Vagina (tissue), 2 donors: ENCODE data around the gene MAGEB5. TPM values are rescaled to one million over a fixed set of nuclear protein-coding genes. Genes with fewer than 3 reads are reported as not detected.
"Not testable (repeated sequence)": the region's sequence is repeated elsewhere in the genome, so short reads cannot be mapped to it uniquely, and the experiment has no call there.

Source experiments
- DNase-seq, 2 donors: peaks; one replicate each; pipeline ENCODE4 v3.0.0-alpha.2; 2017; ENCODE audit errors: extremely low spot score in 2 of 2
- H3K27ac ChIP-seq: fragments of 200-600 bp; sonication (generic); one replicate; pipeline ENCODE4 v1.5.1; 2019
- H3K27me3 ChIP-seq: fragments of 200-600 bp; sonication (generic); one replicate; pipeline ENCODE4 v1.5.1; 2019
- H3K36me3 ChIP-seq, 2 donors: fragments of 200-600 bp; sonication (generic); one replicate each; pipeline ENCODE4 v1.5.1; 2017 to 2019
- H3K4me1 ChIP-seq: fragments of 200-600 bp; sonication (generic); one replicate; pipeline ENCODE4 v1.5.1; 2019
- H3K4me3 ChIP-seq, 2 donors: fragments of 200-600 bp; sonication (generic); 1 replicate in 1 of 2; 2 replicates in 1 of 2; pipeline ENCODE4 v1.5.1; 2016 to 2019
- H3K9me3 ChIP-seq: fragments of 200-600 bp; sonication (generic); one replicate; pipeline ENCODE4 v1.5.1; 2019
- POLR2A ChIP-seq, 2 donors: fragments of 450-650 bp; IDR thresholded peaks; one replicate each; pipeline ENCODE4 v1.6.1; 2017; ENCODE audit warnings: antibody characterized with exemption in 2 of 2, mild to moderate bottlenecking in 2 of 2, moderate library complexity in 2 of 2
- POLR2AphosphoS5 ChIP-seq, 2 donors: sonication (generic); formaldehyde crosslinking; IDR thresholded peaks; one replicate each; pipeline ENCODE4 v1.9.0; 2017; ENCODE audit warnings: antibody characterized with exemption in 2 of 2, mild to moderate bottlenecking in 2 of 2, low read depth in 1 of 2; ENCODE audit not compliant: insufficient read depth in 1 of 2
- intact Hi-C: fragments of 100-400 bp; cut with DNase I; formaldehyde crosslinking; loops from one replicate; pipeline ENCODE4 v1.15.1; 2023
- total RNA-seq: library from RNA; depleted of rRNA; stranded (reverse); fragments of >200 nt; gene quantifications from one replicate; pipeline ENCODE4 v1.2.3, GENCODE V29; 2016
- TF ChIP-seq, protein P1 (sequence below), 3 experiments: fragments of 450-650 bp in 2 of 3; fragments of 200-600 bp in 1 of 3; sonication (generic) in 1 of 3; IDR thresholded peaks; one replicate each; pipeline ENCODE4 v1.5.1; 2017 to 2019; ENCODE audit warnings: antibody characterized with exemption in 3 of 3, mild to moderate bottlenecking in 2 of 3, moderate library complexity in 2 of 3

The MAGEB5 gene, protein sequence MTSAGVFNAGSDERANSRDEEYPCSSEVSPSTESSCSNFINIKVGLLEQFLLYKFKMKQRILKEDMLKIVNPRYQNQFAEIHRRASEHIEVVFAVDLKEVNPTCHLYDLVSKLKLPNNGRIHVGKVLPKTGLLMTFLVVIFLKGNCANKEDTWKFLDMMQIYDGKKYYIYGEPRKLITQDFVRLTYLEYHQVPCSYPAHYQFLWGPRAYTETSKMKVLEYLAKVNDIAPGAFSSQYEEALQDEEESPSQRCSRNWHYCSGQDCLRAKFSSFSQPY
- not detected for total RNA-seq

DNA sequence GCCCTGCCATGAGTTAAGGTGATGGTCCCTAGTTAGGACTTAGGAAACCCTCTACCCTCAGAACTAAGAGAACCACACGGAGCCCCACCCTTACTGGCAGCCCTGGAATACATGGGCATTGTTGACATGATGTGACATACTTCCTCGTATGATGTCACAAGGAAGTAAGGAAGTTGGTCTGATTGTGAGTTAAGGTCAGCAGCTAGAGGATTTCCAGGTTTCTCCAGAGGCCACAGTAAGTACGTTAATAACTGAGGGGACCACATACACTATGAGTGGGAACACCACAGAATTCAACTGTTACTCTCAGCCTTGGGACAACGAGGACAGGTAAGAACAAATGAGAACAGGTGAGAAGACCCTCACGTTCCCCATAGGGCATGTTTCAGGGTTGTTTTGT is at the start of gene MAGEB5:
TSS of gene MAGEB5 (plus strand) at position 301 of the 400 bp plus-strand sequence. CDS start 1,133 bp downstream, outside the sequence.
- H3K9me3 ChIP-seq: no peaks in the 10 kb centered on the region
- no peaks in the 10 kb centered on the region for H3K27me3 ChIP-seq
- intact Hi-C loops: no loop called here
- no peaks in the 10 kb centered on the region for H3K36me3 ChIP-seq
- H3K4me1 ChIP-seq: no peaks in the 10 kb centered on the region
- H3K27ac ChIP-seq: no peak within 1 kb of the TSS
- no peak within 1 kb of the TSS for H3K4me3 ChIP-seq
- no peak for TF ChIP-seq POLR2A (IDR thresholded peaks at IDR 0.05)
- no peak for TF ChIP-seq POLR2AphosphoS5 (IDR thresholded peaks at IDR 0.05; ENCODE audit: insufficient read depth in 1 of 2, low read depth in 1 of 2)
- no peak for DNase-seq

DNA sequence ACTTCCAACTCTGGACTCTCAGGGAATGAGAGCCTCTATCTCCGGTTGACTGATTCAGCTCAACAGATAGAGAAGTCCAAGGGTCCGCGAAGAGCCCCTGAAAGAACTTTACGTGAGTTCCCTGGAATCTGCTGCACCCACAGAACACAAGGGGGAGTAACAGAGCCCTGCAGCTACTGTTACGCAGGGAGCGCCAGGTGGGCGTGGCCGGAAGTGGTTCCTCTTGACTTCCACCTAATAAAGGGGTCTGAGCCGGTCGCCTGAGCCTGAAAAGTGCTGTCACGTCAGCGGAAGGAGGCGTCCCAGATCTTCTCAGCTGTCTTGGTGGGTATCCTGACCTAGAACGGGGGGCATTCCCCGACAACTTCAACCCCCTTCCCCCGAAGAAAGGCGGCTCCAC is 23.8 kb upstream of the MAGEB5 start, which contains the start of gene MAGEB6:
TSS of gene MAGEB6 (plus strand) at position 237 of the 400 bp plus-strand sequence. CDS start 1,407 bp downstream, outside the sequence.
- Histone ChIP-seq H3K27me3 (no peaks in the 10 kb centered on the region), H3K4me1 (no peaks in the 10 kb centered on the region), H3K27ac (no peak within 1 kb of the TSS), H3K4me3 (no peak within 1 kb of the TSS), H3K9me3 (no peaks in the 10 kb centered on the region), H3K36me3 (no peaks in the 10 kb centered on the region)
- intact Hi-C loops: no loop called here
- TF ChIP-seq POLR2AphosphoS5 (IDR thresholded peaks at IDR 0.05; ENCODE audit: insufficient read depth in 1 of 2, low read depth in 1 of 2) (no peak), POLR2A (IDR thresholded peaks at IDR 0.05) (no peak)
- TF ChIP-seq, protein P1, sequence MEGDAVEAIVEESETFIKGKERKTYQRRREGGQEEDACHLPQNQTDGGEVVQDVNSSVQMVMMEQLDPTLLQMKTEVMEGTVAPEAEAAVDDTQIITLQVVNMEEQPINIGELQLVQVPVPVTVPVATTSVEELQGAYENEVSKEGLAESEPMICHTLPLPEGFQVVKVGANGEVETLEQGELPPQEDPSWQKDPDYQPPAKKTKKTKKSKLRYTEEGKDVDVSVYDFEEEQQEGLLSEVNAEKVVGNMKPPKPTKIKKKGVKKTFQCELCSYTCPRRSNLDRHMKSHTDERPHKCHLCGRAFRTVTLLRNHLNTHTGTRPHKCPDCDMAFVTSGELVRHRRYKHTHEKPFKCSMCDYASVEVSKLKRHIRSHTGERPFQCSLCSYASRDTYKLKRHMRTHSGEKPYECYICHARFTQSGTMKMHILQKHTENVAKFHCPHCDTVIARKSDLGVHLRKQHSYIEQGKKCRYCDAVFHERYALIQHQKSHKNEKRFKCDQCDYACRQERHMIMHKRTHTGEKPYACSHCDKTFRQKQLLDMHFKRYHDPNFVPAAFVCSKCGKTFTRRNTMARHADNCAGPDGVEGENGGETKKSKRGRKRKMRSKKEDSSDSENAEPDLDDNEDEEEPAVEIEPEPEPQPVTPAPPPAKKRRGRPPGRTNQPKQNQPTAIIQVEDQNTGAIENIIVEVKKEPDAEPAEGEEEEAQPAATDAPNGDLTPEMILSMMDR (IDR thresholded peaks at IDR 0.05): no peak
- DNase-seq: no peak

DNA sequence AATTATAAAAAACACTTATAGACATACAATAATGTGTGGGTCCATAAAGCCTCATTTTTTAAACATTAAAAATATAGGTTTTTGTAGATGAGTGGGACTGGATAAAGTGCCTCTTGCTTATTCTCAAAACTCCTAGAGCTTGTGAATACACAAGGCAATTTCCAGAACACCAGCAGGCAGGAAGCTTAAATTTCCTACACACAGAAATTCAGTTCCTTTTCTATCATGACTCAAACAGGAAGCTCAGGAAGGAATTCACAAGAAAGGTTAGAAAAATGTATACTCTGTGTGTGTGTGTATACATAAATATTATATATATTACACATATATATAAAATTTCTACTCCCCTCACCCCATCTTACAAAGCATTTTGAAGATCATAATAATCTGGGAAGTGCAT is 12.4 kb upstream of the MAGEB5 start:
- intact Hi-C loops: no loop called here
- no peak for DNase-seq
- TF ChIP-seq POLR2A (IDR thresholded peaks at IDR 0.05) (no peak), POLR2AphosphoS5 (IDR thresholded peaks at IDR 0.05; ENCODE audit: insufficient read depth in 1 of 2, low read depth in 1 of 2) (no peak)
- TF ChIP-seq, protein P1 (IDR thresholded peaks at IDR 0.05): no peak

DNA sequence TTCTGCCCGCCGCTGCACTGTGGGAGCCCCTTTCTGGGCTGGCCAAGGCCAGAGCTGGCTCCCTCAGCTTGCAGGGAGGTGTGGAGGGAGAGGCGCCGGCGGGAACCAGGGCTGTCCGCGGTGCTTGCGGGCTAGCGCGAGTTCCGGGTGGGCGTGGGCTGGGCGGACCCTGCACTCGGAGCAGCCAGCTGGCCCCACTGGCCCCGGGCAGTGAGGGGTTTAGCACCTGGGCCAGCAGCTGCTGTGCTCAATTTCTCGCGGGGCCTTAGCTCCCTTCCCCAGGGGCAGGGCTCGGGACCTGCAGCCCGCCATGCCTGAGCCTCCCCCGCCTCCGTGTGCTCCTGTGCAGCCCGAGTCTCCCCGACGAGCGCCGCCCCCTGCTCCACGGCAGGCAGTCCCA is 11.3 kb upstream of the MAGEB5 start:
- H3K27me3 ChIP-seq, DNase-seq, H3K9me3 ChIP-seq, H3K4me1 ChIP-seq, H3K27ac ChIP-seq, H3K36me3 ChIP-seq, intact Hi-C loops, H3K4me3 ChIP-seq: not testable (repeated sequence)

More for the DNA sequence above, 12.4 kb upstream of the MAGEB5 start:
- Histone ChIP-seq H3K4me3 (no peak overlapping the region), H3K9me3 (no peaks in the 10 kb centered on the region), H3K27ac (no peak overlapping the region), H3K36me3 (no peaks in the 10 kb centered on the region), H3K4me1 (no peaks in the 10 kb centered on the region), H3K27me3 (no peaks in the 10 kb centered on the region)

DNA sequence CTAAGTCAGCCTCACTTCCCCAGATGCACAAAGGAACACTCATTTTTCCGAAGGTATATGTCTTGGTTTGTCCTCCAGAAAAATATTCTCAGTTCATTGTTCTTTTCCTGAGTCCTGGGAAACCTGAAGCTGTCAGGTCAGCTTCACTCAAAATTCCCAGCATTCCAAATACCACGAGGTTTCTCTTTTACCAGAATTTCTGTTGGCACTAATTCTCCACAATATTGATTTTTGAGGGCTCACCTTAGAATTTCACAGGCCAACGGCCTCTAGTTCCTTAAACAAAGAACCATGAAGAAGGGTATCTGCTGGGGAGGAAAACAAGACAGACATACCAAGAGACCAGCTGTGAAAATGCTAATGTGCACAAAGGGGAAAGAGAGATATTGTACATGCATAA is 8.0 kb upstream of the MAGEB5 start:
- no peaks in the 10 kb centered on the region for H3K27me3 ChIP-seq
- H3K27ac ChIP-seq: no peak overlapping the region
- intact Hi-C loops: no loop called here
- no peak overlapping the region for H3K4me3 ChIP-seq
- no peaks in the 10 kb centered on the region for H3K9me3 ChIP-seq
- no peaks in the 10 kb centered on the region for H3K36me3 ChIP-seq
- TF ChIP-seq POLR2AphosphoS5 (IDR thresholded peaks at IDR 0.05; ENCODE audit: insufficient read depth in 1 of 2, low read depth in 1 of 2): no peak
- TF ChIP-seq, protein P1 (IDR thresholded peaks at IDR 0.05): no peak
- H3K4me1 ChIP-seq: no peaks in the 10 kb centered on the region
- DNase-seq: no peak

DNA sequence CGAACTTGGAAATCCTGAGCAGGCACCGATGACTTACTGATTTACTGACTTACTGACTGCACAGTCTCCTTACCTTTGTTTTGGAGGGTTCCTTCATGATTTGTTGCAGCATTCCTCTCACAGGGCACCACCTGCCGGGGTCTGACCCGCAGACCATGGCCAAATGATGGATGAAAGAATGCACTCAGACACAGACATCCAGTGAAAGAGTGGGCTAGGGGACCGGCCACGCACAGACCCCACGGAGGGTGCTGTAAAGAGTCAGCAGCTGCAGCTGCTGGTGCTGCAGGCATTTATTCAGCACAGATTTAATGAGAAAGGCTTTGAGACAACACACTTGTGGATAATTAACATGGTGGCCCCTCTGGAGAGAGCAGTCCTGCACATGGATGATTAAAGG is 3.4 kb downstream of the MAGEB5 start:
- DNase-seq: no peak
- H3K9me3 ChIP-seq: no peaks in the 10 kb centered on the region

More for the DNA sequence above, 3.4 kb downstream of the MAGEB5 start:
- TF ChIP-seq, protein P1 (IDR thresholded peaks at IDR 0.05): no peak
- no peak for TF ChIP-seq POLR2A (IDR thresholded peaks at IDR 0.05)
- TF ChIP-seq POLR2AphosphoS5 (IDR thresholded peaks at IDR 0.05; ENCODE audit: insufficient read depth in 1 of 2, low read depth in 1 of 2): no peak
- Histone ChIP-seq H3K4me3 (no peak overlapping the region), H3K36me3 (no peaks in the 10 kb centered on the region), H3K4me1 (no peaks in the 10 kb centered on the region), H3K27ac (no peak overlapping the region), H3K27me3 (no peaks in the 10 kb centered on the region)
- intact Hi-C loops: no loop called here
